ENCODE measurements around the gene ACAD8. TPM values are rescaled to one million over a fixed set of nuclear protein-coding genes. Genes with fewer than 3 reads are reported as not detected.

The ACAD8 gene
- total and polyA plus RNA-seq, 10 of the 15 experiments (the other 5 are each of a cell fraction or from before 2014, with no cell fraction given) = 9.9 to 34.8 (median 22.2) TPM

DNA sequence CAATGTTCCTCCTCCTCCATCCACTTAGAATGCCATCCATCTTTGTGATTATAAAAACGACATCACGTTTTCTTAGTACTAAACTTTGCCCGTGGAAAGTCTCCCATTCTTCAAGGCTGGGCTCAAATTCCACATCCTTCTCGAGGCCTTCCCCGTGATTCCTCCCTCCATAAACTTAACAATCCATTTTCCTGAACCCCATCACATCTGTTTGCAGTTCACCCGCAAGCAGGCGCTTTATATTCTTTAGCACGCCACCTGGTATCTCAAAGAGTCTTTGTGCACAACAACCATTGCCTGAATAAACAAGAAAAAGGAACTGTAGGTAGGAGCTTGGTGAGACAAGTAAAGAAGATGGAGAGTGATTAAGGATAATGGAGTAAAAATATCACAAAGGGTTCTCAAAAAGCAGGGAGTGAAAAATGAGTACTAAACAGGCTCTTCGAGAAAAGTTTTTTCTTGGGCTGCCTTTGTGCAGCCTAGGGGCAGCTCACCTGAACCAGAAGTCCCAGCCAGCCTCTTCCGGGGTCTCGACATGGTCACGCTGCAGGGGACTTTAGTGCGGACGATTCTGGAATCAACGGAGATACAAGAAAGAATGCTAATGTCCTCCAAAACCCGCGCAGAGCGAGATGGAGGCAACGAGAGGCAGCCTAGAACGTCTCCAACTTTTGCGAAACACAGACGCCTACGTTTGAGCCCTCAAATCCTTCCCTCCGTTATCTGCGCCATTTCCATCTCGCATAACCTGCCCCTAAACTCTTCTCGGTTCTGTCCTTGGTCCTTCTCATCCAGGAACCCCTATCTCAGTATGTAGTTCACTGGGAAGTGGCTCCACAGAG lies 801 bp upstream of the ACAD8 start (continued):
- TF ChIP-seq PAX5 (IDR thresholded peaks at IDR 0.05; ENCODE audit: borderline replicate concordance, low read depth, low read length) (0 out of 2 replicates have a peak, but pooled peaks have one; percentile 23), YY1 (IDR thresholded peaks at IDR 0.05; ENCODE audit: low read depth, low read length) (peak; percentile 53; the same call in 1 of the 2 replicates), MXI1 (IDR thresholded peaks at IDR 0.05; ENCODE audit: low read depth, low read length) (peak; percentile 10; the same call in 1 of the 2 replicates), GABPA (IDR thresholded peaks at IDR 0.05; ENCODE audit: low read depth) (no peak), REST (IDR thresholded peaks at IDR 0.05; ENCODE audit: low read depth, low read length) (0 out of 2 replicates have a peak, but pooled peaks have one; percentile 6)

All from GM12878 (cell line).